ENCODE data around the gene RIBC2. TPM values are rescaled to one million over a fixed set of nuclear protein-coding genes. Genes with fewer than 3 reads are reported as not detected.

RIBC2 gene
- total and polyA plus RNA-seq, 2 of the 13 experiments (the other 11 are each of a cell fraction or from before 2014, with no cell fraction given) = 0.55 TPM; not detected in 1

- no peak for TF ChIP-seq IKZF4 (CRISPR knock-in tag; IDR thresholded peaks at IDR 0.05; ENCODE audit: borderline replicate concordance, low read depth, not compliant biosample characterization)
- TF ChIP-seq, protein P1, sequence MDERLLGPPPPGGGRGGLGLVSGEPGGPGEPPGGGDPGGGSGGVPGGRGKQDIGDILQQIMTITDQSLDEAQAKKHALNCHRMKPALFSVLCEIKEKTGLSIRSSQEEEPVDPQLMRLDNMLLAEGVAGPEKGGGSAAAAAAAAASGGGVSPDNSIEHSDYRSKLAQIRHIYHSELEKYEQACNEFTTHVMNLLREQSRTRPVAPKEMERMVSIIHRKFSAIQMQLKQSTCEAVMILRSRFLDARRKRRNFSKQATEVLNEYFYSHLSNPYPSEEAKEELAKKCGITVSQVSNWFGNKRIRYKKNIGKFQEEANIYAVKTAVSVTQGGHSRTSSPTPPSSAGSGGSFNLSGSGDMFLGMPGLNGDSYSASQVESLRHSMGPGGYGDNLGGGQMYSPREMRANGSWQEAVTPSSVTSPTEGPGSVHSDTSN (CRISPR knock-in tag; IDR thresholded peaks at IDR 0.05) = no peak
- 0 out of 2 replicates have a peak, but pooled peaks have one; percentile 29 for TF ChIP-seq REPIN1 (CRISPR knock-in tag; IDR thresholded peaks at IDR 0.05; ENCODE audit: borderline replicate concordance, low read depth)
- TF ChIP-seq GATAD2A (CRISPR knock-in tag; IDR thresholded peaks at IDR 0.05) = peak; percentile 58; the same call in 1 of the 2 replicates
- TF ChIP-seq MED13 (CRISPR knock-in tag; IDR thresholded peaks at IDR 0.05) = no peak
- 0 out of 2 replicates have a peak, but pooled peaks have one; percentile 20 for TF ChIP-seq ZFX (CRISPR knock-in tag; IDR thresholded peaks at IDR 0.05; ENCODE audit: low read depth)
- TF ChIP-seq, protein P2, sequence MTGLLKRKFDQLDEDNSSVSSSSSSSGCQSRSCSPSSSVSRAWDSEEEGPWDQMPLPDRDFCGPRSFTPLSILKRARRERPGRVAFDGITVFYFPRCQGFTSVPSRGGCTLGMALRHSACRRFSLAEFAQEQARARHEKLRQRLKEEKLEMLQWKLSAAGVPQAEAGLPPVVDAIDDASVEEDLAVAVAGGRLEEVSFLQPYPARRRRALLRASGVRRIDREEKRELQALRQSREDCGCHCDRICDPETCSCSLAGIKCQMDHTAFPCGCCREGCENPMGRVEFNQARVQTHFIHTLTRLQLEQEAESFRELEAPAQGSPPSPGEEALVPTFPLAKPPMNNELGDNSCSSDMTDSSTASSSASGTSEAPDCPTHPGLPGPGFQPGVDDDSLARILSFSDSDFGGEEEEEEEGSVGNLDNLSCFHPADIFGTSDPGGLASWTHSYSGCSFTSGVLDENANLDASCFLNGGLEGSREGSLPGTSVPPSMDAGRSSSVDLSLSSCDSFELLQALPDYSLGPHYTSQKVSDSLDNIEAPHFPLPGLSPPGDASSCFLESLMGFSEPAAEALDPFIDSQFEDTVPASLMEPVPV (CRISPR knock-in tag; IDR thresholded peaks at IDR 0.05) = no peak
- peak; percentile 91 for TF ChIP-seq SMC3 (IDR thresholded peaks at IDR 0.05; ENCODE audit: low read length)
- TF ChIP-seq IRF1 (CRISPR knock-in tag; IDR thresholded peaks at IDR 0.05; ENCODE audit: low read depth) = no peak
- TF ChIP-seq BCL3 (CRISPR knock-in tag; IDR thresholded peaks at IDR 0.05) = no peak
- no peak for TF ChIP-seq BRD4 (CRISPR knock-in tag; IDR thresholded peaks at IDR 0.05)
- TF ChIP-seq NCOA5 (CRISPR knock-in tag; IDR thresholded peaks at IDR 0.05) = no peak
- TF ChIP-seq FOXP1 (IDR thresholded peaks at IDR 0.05) = no peak
- no peak for TF ChIP-seq FOXP1 (CRISPR knock-in tag; IDR thresholded peaks at IDR 0.05)
- TF ChIP-seq, protein P3, sequence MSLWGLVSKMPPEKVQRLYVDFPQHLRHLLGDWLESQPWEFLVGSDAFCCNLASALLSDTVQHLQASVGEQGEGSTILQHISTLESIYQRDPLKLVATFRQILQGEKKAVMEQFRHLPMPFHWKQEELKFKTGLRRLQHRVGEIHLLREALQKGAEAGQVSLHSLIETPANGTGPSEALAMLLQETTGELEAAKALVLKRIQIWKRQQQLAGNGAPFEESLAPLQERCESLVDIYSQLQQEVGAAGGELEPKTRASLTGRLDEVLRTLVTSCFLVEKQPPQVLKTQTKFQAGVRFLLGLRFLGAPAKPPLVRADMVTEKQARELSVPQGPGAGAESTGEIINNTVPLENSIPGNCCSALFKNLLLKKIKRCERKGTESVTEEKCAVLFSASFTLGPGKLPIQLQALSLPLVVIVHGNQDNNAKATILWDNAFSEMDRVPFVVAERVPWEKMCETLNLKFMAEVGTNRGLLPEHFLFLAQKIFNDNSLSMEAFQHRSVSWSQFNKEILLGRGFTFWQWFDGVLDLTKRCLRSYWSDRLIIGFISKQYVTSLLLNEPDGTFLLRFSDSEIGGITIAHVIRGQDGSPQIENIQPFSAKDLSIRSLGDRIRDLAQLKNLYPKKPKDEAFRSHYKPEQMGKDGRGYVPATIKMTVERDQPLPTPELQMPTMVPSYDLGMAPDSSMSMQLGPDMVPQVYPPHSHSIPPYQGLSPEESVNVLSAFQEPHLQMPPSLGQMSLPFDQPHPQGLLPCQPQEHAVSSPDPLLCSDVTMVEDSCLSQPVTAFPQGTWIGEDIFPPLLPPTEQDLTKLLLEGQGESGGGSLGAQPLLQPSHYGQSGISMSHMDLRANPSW (CRISPR knock-in tag; IDR thresholded peaks at IDR 0.05; ENCODE audit: borderline replicate concordance) = no peak
- no peak for TF ChIP-seq TEAD2 (CRISPR knock-in tag; IDR thresholded peaks at IDR 0.05)
- TF ChIP-seq ZNF260 (CRISPR knock-in tag; IDR thresholded peaks at IDR 0.05; ENCODE audit: borderline replicate concordance, low read depth) = no peak
- no peak for TF ChIP-seq REL (CRISPR knock-in tag; conservative IDR thresholded peaks at IDR 0.05)
- TF ChIP-seq HMGXB4 (CRISPR knock-in tag; IDR thresholded peaks at IDR 0.05; ENCODE audit: borderline replicate concordance in 1 of 2, low read depth in 1 of 2) = peak in 1 of 2 experiments; percentile 75; a peak in 1 of 4 replicates
- TF ChIP-seq ZSCAN20 (CRISPR knock-in tag; IDR thresholded peaks at IDR 0.05; ENCODE audit: borderline replicate concordance) = no peak
- TF ChIP-seq ZNF709 (CRISPR knock-in tag; IDR thresholded peaks at IDR 0.05) = no peak
Observed at GRCh38 chr22:45441138-45441537, 27.6 kb downstream of the RIBC2 start (continued).

Measured in HepG2 (cell line).